K562 (cell line): ENCODE results near the gene PGP. TPM values are rescaled to one million over a fixed set of nuclear protein-coding genes. Genes with fewer than 3 reads are reported as not detected.

ENCODE experiments used
- ATAC-seq: fragments of 200-7000 bp; cut with Tn5 transposase; 3 replicates; pipeline ENCODE4 v1.9.1; 2020; ENCODE audit warnings: moderate library complexity
- BruUV-seq: library from RNA; stranded (reverse); fragments of 400-500 nt; replicated peaks from 2 replicates; lab custom pipeline; 2021; lab: Mats Ljungman, UMichigan
- CTCF ChIA-PET: fragments of 300-600 bp; formaldehyde crosslinking; extraction: SDS; loops from one replicate; lab custom pipeline; 2021; ENCODE audit warnings: low intra/inter-chr PET ratio; lab: Yijun Ruan, JAX
- POLR2A ChIA-PET: fragments of 300-600, 350-650 bp; sonication (Branson Sonifier 250); formaldehyde crosslinking; extraction: SDS; loops from one replicate; lab custom pipeline; 2021; ENCODE audit warnings: antibody characterized with exemption, inconsistent platforms; lab: Yijun Ruan, JAX
- DNase-seq, 4 experiments: peaks; one replicate each; pipeline versions ENCODE4 v3.0.0 to v3.0.0-alpha.2; 2011 to 2018; ENCODE audit warnings: low spot score in 3 of 4, mixed read lengths in 3 of 4; ENCODE audit errors: extremely low read depth in 1 of 4
- FAIRE-seq: peaks from 2 replicates; lab custom pipeline; 2011; peaks lifted over from hg19 to GRCh38; lab: Jason Lieb, UNC
- H2AFZ ChIP-seq: 2 replicates; pipeline ENCODE4 v1.6.0; 2011; ENCODE audit warnings: low read depth, low read length, control low read depth, inconsistent platforms
- H3K27ac ChIP-seq: fragments of 200-600 bp; 3 replicates; pipeline ENCODE4 v1.8.0; 2011; ENCODE audit warnings: low read depth, mild to moderate bottlenecking, control low read depth, inconsistent platforms, low read length, moderate library complexity, mixed read lengths; ENCODE audit errors: extremely low read depth
- H3K27me3 ChIP-seq, 2 experiments: fragments of 300-600 bp in 1 of 2; 2 replicates in 1 of 2; 3 replicates in 1 of 2; pipeline versions ENCODE4 v1.6.0 to v1.8.0; 2011; ENCODE audit warnings: inconsistent platforms in 2 of 2, low read length in 2 of 2, mild to moderate bottlenecking in 1 of 2, mixed read lengths in 1 of 2, moderate library complexity in 1 of 2; ENCODE audit not compliant: control insufficient read depth in 2 of 2, insufficient read depth in 2 of 2
- H3K36me3 ChIP-seq: fragments of 300-600 bp; 3 replicates; pipeline ENCODE4 v1.8.0; 2011; ENCODE audit warnings: mild to moderate bottlenecking, low read length, inconsistent platforms; ENCODE audit not compliant: control insufficient read depth, insufficient read depth
- H3K4me1 ChIP-seq, 2 experiments: fragments of 200-600 bp in 1 of 2; replicated peaks in 1 of 2; 2 replicates in 1 of 2; 3 replicates in 1 of 2; pipeline versions ENCODE4 v1.5.1 to v1.8.0; 2011; ENCODE audit warnings: inconsistent platforms in 2 of 2, low read length in 2 of 2, mild to moderate bottlenecking in 1 of 2, mixed read lengths in 1 of 2, moderate library complexity in 1 of 2; ENCODE audit not compliant: control insufficient read depth in 2 of 2, insufficient read depth in 2 of 2
- H3K4me2 ChIP-seq: 2 replicates; pipeline ENCODE4 v1.6.1; 2011; ENCODE audit warnings: low read length, control low read depth, inconsistent platforms, mixed read lengths; ENCODE audit not compliant: insufficient read depth
- H3K4me3 ChIP-seq: fragments of 200-600 bp; sonication (generic), shearing (Covaris generic); 2 replicates; pipeline ENCODE4 v1.5.1; 2016; ENCODE audit warnings: control low read depth, inconsistent platforms
- H3K79me2 ChIP-seq: fragments of 200-600 bp; 3 replicates; pipeline ENCODE4 v1.8.0; 2011; ENCODE audit warnings: low read length, inconsistent platforms; ENCODE audit not compliant: control insufficient read depth, insufficient read depth
- H3K9ac ChIP-seq, 2 experiments: 2 replicates each; pipeline versions ENCODE4 v1.6.0 to v1.6.1; 2011; ENCODE audit warnings: low read depth in 2 of 2, low read length in 2 of 2, control low read depth in 1 of 2, inconsistent platforms in 1 of 2, mild to moderate bottlenecking in 1 of 2, mixed read lengths in 1 of 2; ENCODE audit not compliant: insufficient read depth in 1 of 2
- H3K9me1 ChIP-seq: one replicate; pipeline ENCODE4 v1.6.0; 2011; ENCODE audit warnings: inconsistent platforms, mild to moderate bottlenecking, low read length, moderate library complexity; ENCODE audit not compliant: control insufficient read depth, insufficient read depth
- H3K9me3 ChIP-seq: replicated peaks from 2 replicates; pipeline ENCODE4 v1.5.1; 2011; ENCODE audit warnings: low read depth, low read length, inconsistent platforms; ENCODE audit not compliant: control insufficient read depth, insufficient read depth
- H4K20me1 ChIP-seq: replicated peaks from 2 replicates; pipeline ENCODE4 v1.6.1; 2011; ENCODE audit warnings: low read length, inconsistent platforms, mixed read lengths; ENCODE audit not compliant: control insufficient read depth, insufficient read depth
- BMI1 ChIP-seq: fragments of 150-350 bp; IDR thresholded peaks from 2 replicates; pipeline ENCODE4 v1.6.1; 2014; ENCODE audit warnings: low read length
- CEBPG ChIP-seq, 3 experiments: fragments of 200-800 bp in 1 of 3; sonication (Bioruptor generic) in 1 of 3; sonication (generic) in 1 of 3; formaldehyde crosslinking in 1 of 3; IDR thresholded peaks in 2 of 3; conservative IDR thresholded peaks in 1 of 3; 2 replicates each; pipeline versions ENCODE4 v1.6.1 to v1.8.0; 2016 to 2022; ENCODE audit warnings: missing compliant biosample characterization in 2 of 3, missing genetic modification characterization in 2 of 3, mild to moderate bottlenecking in 1 of 3, missing genetic modification reagents in 1 of 3
- HIVEP1 ChIP-seq: fragments of 250-450 bp; sonication (Bioruptor Pico); IDR thresholded peaks from 2 replicates; pipeline ENCODE4 v1.4.0; 2020; ENCODE audit warnings: mild to moderate bottlenecking
- MECOM ChIP-seq: fragments of 250-450 bp; sonication (Bioruptor Pico); IDR thresholded peaks from 2 replicates; pipeline ENCODE4 v1.8.0; 2022; ENCODE audit warnings: inconsistent platforms
- NELFE ChIP-seq: IDR thresholded peaks from 2 replicates; pipeline ENCODE4 v1.6.1; 2011; ENCODE audit warnings: mild to moderate bottlenecking; ENCODE audit not compliant: insufficient read depth, insufficient read length
- POLR2AphosphoS2 ChIP-seq: IDR thresholded peaks from 2 replicates; pipeline ENCODE4 v1.6.1; 2012; ENCODE audit warnings: low read length, improper control_type of control experiment
- SIX5 ChIP-seq, 2 experiments: IDR thresholded peaks; 2 replicates each; pipeline ENCODE4 v1.6.1; 2011; ENCODE audit warnings: low read length in 2 of 2, borderline replicate concordance in 1 of 2, low read depth in 1 of 2, mild to moderate bottlenecking in 1 of 2, moderate library complexity in 1 of 2; ENCODE audit not compliant: insufficient read depth in 1 of 2
- ZBTB11 ChIP-seq, 3 experiments: fragments of 200-800 bp in 1 of 3; fragments of 250-450 bp in 1 of 3; fragments of 450-650 bp in 1 of 3; sonication (Bioruptor Pico) in 1 of 3; sonication (Bioruptor generic) in 1 of 3; formaldehyde crosslinking in 1 of 3; IDR thresholded peaks; 2 replicates each; pipeline versions ENCODE4 v1.6.1 to v1.8.0; 2016 to 2022; ENCODE audit warnings: mild to moderate bottlenecking in 2 of 3, missing genetic modification characterization in 2 of 3, missing compliant biosample characterization in 1 of 3, moderate library complexity in 1 of 3
- ZNF121 ChIP-seq: sonication (generic); formaldehyde crosslinking; conservative IDR thresholded peaks from 2 replicates; pipeline ENCODE4 v1.8.0; 2022; ENCODE audit warnings: missing genetic modification reagents
- ZNF395 ChIP-seq: fragments of 200-800 bp; sonication (Bioruptor generic); IDR thresholded peaks from 2 replicates; pipeline ENCODE4 v1.6.1; 2017; ENCODE audit warnings: missing genetic modification characterization, missing compliant biosample characterization
- ZNF449 ChIP-seq: fragments of 250-450 bp; sonication (Bioruptor Pico); IDR thresholded peaks from 2 replicates; pipeline ENCODE4 v1.8.0; 2022; ENCODE audit warnings: moderate library complexity, mild to moderate bottlenecking, inconsistent platforms
- WGBS: fragments of 100-300 bp; shearing (Covaris generic); methylation state at CpG from one replicate; pipeline ENCODE4 v1.1.6; 2016; ENCODE audit warnings: low coverage, mixed read lengths; ENCODE audit not compliant: insufficient coverage; ENCODE audit errors: missing lambda C conversion rate; 5-methylcytosine and 5-hydroxymethylcytosine counted together
- in situ Hi-C: fragments of 300-500 bp; cut with MboI; formaldehyde crosslinking; loops from 4 replicates; pipeline ENCODE4 v1.15.0; 2018; ENCODE audit warnings: inconsistent platforms, mixed read lengths
- intact Hi-C: fragments of 100-400 bp; cut with micrococcal nuclease; formaldehyde crosslinking; loops from 2 replicates; pipeline ENCODE4 v1.14.2; 2022
- polyA plus RNA-seq, 8 experiments: library from polyadenylated mRNA; depleted of rRNA in 4 of 8; stranded (reverse) in 5 of 8; unstranded in 3 of 8; fragments of >200 nt; fragmentation: Nextera tagmentation in 2 of 8; fragmentation: Illumina TruSeq in 1 of 8; extraction: Ambion mirVana in 2 of 8; extraction: Trizol in 1 of 8; gene quantifications; 2 replicates each; pipeline versions ENCODE4 v1.2.1 to v1.2.3, GENCODE V29; 2011 to 2014; ENCODE audit warnings: inconsistent platforms in 1 of 8, missing spikeins in 1 of 8
- total RNA-seq, 7 experiments: library from RNA; depleted of rRNA in 6 of 7; stranded (reverse); fragments of >200 nt in 6 of 7; fragmentation: Illumina TruSeq in 2 of 7; extraction: Trizol in 2 of 7; gene quantifications; 2 replicates each; pipeline versions ENCODE4 v1.2.1 to v1.2.3, GENCODE V29; 2011 to 2021; ENCODE audit warnings: low replicate concordance in 1 of 7
- TF ChIP-seq, protein P1 (sequence below): fragments of 450-650 bp; IDR thresholded peaks from 2 replicates; pipeline ENCODE4 v1.6.1; 2017; ENCODE audit warnings: antibody characterized with exemption

The PGP gene
- total and polyA plus RNA-seq, 9 of the 15 experiments (the other 6 are each of a cell fraction or from before 2014, with no cell fraction given): 1.1 to 57.6 (median 19.6) TPM

- CTCF ChIA-PET: no interaction called here
- POLR2A ChIA-PET: interaction anchor here (0.6 to 3.5 kb wide), 7 partner anchors 10 to 250 kb away, joined by 3 to 28 read pairs (median 4); partner anchors contain the start of gene TRAF7
- H3K9ac ChIP-seq: no peak overlapping the region
- ATAC-seq (no peak), DNase-seq (no peak), FAIRE-seq (no peak)
- 0 out of 2 replicates have a peak, but pooled peaks cover 3% of the 10 kb centered on the region for H4K20me1 ChIP-seq
- no peaks in the 10 kb centered on the region for H3K9me1 ChIP-seq
- peaks cover 8 to 24% of the 10 kb centered on the region in 2 experiments for H3K4me1 ChIP-seq
- peaks cover 75% of the 10 kb centered on the region for H3K36me3 ChIP-seq
- H3K9me3 ChIP-seq: no peaks in the 10 kb centered on the region
- in situ Hi-C loops: no loop called here
- H2AFZ ChIP-seq: no peak overlapping the region
- H3K79me2 ChIP-seq: peaks cover 46% of the 10 kb centered on the region
- H3K27me3 ChIP-seq: no peaks in the 10 kb centered on the region
- H3K4me3 ChIP-seq: no peak overlapping the region
- no peak overlapping the region for H3K4me2 ChIP-seq
- no peak overlapping the region; the same call in 2 of the 3 replicates for H3K27ac ChIP-seq
- no TSS peak for BruUV-seq
- intact Hi-C loops: loop anchor here (5.0 kb wide), 1 partner anchor 56 kb away; the partner anchor contains the start of gene CASKIN1
- 79% methylated on average over 7 of the region's 11 CpGs for WGBS
- TF ChIP-seq HIVEP1 (CRISPR knock-in tag) (no peak), BMI1 (no peak), NELFE (no peak), ZBTB11 (CRISPR knock-in tag; IDR thresholded peaks at IDR 0.05) (no peak), SIX5 (IDR thresholded peaks at IDR 0.05; ENCODE audit: borderline replicate concordance in 1 of 2, insufficient read depth in 1 of 2, low read depth in 1 of 2, low read length in 2 of 2) (no peak), POLR2AphosphoS2 (no peak), ZNF395 (CRISPR knock-in tag) (no peak), CEBPG (CRISPR knock-in tag; IDR thresholded peaks at IDR 0.05) (no peak), CEBPG (tag; conservative IDR thresholded peaks at IDR 0.05 in 1 of 2, IDR thresholded peaks at IDR 0.05 in 1 of 2) (no peak), MECOM (CRISPR knock-in tag) (no peak), ZNF449 (no peak), ZNF121 (CRISPR knock-in tag) (no peak)
- TF ChIP-seq, protein P1, sequence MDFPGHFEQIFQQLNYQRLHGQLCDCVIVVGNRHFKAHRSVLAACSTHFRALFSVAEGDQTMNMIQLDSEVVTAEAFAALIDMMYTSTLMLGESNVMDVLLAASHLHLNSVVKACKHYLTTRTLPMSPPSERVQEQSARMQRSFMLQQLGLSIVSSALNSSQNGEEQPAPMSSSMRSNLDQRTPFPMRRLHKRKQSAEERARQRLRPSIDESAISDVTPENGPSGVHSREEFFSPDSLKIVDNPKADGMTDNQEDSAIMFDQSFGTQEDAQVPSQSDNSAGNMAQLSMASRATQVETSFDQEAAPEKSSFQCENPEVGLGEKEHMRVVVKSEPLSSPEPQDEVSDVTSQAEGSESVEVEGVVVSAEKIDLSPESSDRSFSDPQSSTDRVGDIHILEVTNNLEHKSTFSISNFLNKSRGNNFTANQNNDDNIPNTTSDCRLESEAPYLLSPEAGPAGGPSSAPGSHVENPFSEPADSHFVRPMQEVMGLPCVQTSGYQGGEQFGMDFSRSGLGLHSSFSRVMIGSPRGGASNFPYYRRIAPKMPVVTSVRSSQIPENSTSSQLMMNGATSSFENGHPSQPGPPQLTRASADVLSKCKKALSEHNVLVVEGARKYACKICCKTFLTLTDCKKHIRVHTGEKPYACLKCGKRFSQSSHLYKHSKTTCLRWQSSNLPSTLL: no peak
These were observed 38.7 kb upstream of the PGP start for GRCh38 chr16:2253293-2253692.
